HFF-Myc (cell line): ENCODE measurements around the gene DZANK1.
A peak's percentile ranks its signal among the peaks of the same experiment; 100 is the strongest.
"Not testable (repeated sequence)": the region's sequence is repeated elsewhere in the genome, so short reads cannot be mapped to it uniquely, and the experiment has no call there.

Experiments
- DNase-seq: peaks from one replicate; pipeline ENCODE4 v3.0.0-alpha.2; 2011; ENCODE audit warnings: low read depth; ENCODE audit errors: extremely low read depth
- H3K4me3 ChIP-seq: replicated peaks from 2 replicates; pipeline ENCODE4 v1.5.1; 2011; ENCODE audit warnings: low read depth, mild to moderate bottlenecking, control low read depth, low read length
- TF ChIP-seq, protein P1 (sequence below): IDR thresholded peaks from 2 replicates; pipeline ENCODE4 v1.5.1; 2012; ENCODE audit warnings: mild to moderate bottlenecking, low read depth, low read length, control low read depth; ENCODE audit errors: missing control alignments

DZANK1 gene

DNA sequence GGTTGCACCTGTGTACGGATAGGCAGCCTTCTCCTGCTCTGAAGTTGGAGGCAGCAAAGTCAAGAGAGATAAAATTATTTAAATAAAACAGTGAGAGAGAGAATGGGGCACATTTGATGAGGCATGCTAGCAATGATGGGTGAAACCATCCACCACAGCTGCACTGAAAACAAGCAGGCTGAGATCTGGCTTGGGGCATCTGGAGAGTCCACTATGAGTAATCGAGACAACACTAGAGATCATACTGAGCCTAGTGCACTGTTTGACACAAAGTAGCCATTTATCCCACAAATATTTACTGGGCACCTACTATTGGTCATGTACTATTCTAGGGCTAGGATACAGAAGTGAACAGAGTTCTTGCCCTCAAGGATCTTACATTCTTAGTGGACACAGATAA is 66.4 kb downstream of the DZANK1 start:
- TF ChIP-seq, protein P1, sequence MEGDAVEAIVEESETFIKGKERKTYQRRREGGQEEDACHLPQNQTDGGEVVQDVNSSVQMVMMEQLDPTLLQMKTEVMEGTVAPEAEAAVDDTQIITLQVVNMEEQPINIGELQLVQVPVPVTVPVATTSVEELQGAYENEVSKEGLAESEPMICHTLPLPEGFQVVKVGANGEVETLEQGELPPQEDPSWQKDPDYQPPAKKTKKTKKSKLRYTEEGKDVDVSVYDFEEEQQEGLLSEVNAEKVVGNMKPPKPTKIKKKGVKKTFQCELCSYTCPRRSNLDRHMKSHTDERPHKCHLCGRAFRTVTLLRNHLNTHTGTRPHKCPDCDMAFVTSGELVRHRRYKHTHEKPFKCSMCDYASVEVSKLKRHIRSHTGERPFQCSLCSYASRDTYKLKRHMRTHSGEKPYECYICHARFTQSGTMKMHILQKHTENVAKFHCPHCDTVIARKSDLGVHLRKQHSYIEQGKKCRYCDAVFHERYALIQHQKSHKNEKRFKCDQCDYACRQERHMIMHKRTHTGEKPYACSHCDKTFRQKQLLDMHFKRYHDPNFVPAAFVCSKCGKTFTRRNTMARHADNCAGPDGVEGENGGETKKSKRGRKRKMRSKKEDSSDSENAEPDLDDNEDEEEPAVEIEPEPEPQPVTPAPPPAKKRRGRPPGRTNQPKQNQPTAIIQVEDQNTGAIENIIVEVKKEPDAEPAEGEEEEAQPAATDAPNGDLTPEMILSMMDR: no peak
- H3K4me3 ChIP-seq: no peak overlapping the region
- no peak for DNase-seq

DNA sequence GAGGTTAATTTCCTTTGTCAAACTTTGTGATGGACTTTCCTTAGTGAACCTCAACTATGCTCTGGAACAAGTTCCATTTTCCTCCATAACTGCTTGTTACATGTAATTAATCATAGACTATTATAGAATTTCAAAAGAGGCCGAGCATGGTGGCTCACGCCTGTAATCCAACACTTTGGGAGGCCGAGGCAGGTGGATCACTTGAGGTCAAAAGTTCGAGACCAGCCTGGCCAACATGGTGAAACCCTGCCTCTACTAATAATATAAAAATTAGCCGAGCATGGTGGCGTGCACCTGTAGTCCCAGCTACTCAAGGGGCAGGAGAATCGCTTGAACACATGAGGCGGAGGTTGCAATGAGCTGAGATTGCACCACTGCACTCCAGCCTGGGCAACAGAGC is 68.1 kb downstream of the DZANK1 start:
- not testable (repeated sequence) for H3K4me3 ChIP-seq, DNase-seq

DNA sequence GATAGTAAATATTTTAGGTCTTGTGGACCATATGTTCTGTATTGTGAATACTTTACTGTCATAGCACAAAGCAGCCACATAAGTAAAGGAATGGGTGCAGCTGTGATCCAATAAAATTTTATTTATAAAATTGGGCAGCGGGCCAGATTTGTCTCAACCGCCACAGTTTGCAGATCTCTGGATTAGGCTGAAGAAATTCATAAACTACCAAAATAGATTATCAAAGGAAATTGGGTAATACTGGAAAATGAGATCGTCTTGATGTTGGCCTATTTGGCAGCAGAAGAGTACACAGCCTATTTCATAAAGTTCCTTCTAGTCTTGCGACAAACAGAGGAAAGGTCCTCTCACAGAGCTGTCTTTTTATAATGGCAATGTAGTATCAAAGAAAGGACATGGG is 69.8 kb downstream of the DZANK1 start:
- DNase-seq: no peak
- TF ChIP-seq, protein P1: no peak
- H3K4me3 ChIP-seq: no peak overlapping the region

DNA sequence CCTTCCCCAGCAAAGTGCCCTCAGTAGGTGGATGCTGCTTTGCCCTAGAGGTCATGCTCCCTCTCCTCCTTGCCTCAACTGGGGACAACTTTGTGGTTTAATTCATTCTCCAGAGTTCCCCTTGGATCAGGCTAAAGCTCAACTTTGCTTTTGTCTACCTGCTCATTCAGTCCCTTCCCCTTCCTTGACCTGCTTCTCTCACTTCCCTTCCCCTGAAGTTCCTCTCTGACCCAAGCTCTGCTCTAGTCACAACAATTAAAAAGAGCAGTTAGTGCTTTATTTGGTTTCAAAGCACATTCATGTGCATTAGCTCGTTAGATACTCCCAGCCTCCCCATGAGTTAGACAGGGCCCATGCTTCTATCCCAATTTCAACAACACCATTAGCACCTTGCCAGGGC is 71.3 kb downstream of the DZANK1 start:
- DNase-seq: no peak

DNA sequence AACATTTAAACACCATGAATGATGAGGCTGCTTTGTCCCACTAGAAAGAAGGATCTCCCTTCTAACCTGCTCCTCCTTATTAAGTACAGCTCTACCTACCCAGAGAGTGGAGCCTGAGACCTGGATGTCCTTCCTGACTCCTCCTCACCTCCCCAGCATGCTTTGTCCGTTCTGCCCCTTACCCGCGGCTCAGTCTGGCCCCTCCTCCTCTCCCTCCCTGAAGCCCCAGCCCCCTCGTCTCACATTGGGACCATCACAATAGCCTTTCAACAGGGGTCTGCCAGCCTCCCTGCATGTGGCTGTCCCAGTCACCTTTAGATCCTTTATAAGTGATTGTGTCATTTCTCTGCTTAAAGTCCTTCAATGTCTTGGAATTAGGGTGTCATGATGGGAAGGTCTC is 72.5 kb downstream of the DZANK1 start:
- no peak overlapping the region for H3K4me3 ChIP-seq
- TF ChIP-seq, protein P1: no peak
- DNase-seq: no peak

More for the DNA sequence above, 71.3 kb downstream of the DZANK1 start:
- no peak overlapping the region for H3K4me3 ChIP-seq
- TF ChIP-seq, protein P1: no peak

DNA sequence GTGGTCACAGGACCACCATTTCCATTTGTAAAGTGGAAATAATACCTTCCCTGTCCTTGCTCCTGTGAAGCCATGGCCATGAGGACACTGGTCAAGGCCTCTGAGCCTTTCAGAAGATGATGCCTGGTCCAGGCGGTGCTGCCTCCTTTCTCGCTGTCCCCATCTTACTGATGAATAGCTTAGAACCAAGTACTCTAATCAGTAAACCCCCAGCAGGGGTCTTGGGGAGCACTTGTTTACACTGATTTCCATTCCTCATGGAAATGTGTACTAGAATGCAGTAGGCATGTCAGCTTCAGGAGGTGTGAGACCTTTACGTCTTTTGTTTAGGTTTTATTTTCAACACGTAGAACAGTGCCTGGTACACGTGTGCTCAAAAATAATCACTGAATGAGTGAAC is 75.1 kb downstream of the DZANK1 start:
- TF ChIP-seq, protein P1: no peak
- H3K4me3 ChIP-seq: no peak overlapping the region
- DNase-seq: no peak

DNA sequence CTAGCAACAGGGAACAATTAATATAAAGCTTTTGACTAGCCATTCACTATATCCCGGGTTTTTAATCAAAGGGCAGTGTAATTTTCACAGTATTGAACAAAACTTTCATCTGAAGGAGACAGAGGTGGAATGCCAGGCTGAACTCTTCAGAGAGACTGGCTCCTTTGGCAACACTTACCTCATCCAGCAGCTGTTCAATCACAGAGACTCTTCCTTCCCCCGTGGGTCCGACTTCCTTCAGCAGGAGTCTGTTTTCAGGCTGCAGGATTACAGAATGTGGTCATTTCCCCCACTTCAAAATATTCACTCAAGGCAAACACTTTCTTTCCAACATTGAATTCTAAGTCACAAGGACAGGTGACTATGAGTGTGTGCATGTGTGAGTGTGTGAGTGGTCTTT is 76.6 kb downstream of the DZANK1 start:
- no peak for DNase-seq
- TF ChIP-seq, protein P1: no peak
- H3K4me3 ChIP-seq: no peak overlapping the region

DNA sequence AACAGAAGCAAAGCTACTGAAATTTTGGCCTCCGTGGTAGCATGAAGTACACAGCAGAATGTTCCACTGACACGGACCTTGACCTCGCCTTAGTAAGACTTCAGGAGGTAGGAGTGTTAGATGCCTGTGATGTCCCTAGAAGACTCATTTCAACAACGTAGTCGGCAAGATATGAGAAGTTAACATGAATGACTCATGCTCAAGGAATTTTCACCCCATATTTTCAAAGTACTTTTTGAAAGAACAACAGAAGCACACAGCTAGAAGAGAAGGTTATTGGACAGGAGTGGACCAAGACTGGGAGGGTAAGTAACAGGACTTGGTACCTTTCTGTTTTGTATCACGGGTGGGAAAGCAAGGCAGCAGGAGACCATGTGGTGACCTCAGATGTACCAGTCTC is 78.0 kb downstream of the DZANK1 start:
- TF ChIP-seq, protein P1: no peak
- H3K4me3 ChIP-seq: no peak overlapping the region
- peak; percentile 30 for DNase-seq
